ENCODE measurements around the gene TDRD1. TPM values are rescaled to one million over a fixed set of nuclear protein-coding genes. Genes with fewer than 3 reads are reported as not detected.

The TDRD1 gene
- total RNA-seq, 1 donor, result 0.72 TPM

- no peak overlapping the region for H3K4me3 ChIP-seq (ENCODE audit: insufficient read depth, low read length)
- H3K79me2 ChIP-seq (ENCODE audit: insufficient read depth, low read length), result no peaks in the 10 kb centered on the region
- H3K4me2 ChIP-seq (ENCODE audit: insufficient read depth, low read length), result no peak overlapping the region
- H4K20me1 ChIP-seq (ENCODE audit: insufficient read depth, low read length), result no peaks in the 10 kb centered on the region
- DNase-seq (ENCODE audit: insufficient read length, low spot score, missing footprints), result no peak
- no peaks in the 10 kb centered on the region for H3K36me3 ChIP-seq (ENCODE audit: insufficient read depth, low read length)
- TF ChIP-seq CTCF (IDR thresholded peaks at IDR 0.05; ENCODE audit: extremely low read depth, low read depth, low read length), result no peak
- peaks cover 18% of the 10 kb centered on the region for H3K27me3 ChIP-seq (ENCODE audit: insufficient read depth, low read length)
- H3K27ac ChIP-seq (ENCODE audit: low read depth, low read length), result no peak overlapping the region
- H2AFZ ChIP-seq (ENCODE audit: low read length), result no peak overlapping the region
- H3K4me1 ChIP-seq (ENCODE audit: insufficient read depth, low read length), result no peaks in the 10 kb centered on the region
- H3K9me3 ChIP-seq (ENCODE audit: low read depth, low read length), result no peaks in the 10 kb centered on the region
Measured at GRCh38 chr10:114279901-114280644, 100.9 kb downstream of the TDRD1 start.

- TF ChIP-seq CTCF (IDR thresholded peaks at IDR 0.05; ENCODE audit: extremely low read depth, low read depth, low read length), result no peak
- H3K36me3 ChIP-seq (ENCODE audit: insufficient read depth, low read length), result no peaks in the 10 kb centered on the region
- DNase-seq (ENCODE audit: insufficient read length, low spot score, missing footprints), result no peak
- H4K20me1 ChIP-seq (ENCODE audit: insufficient read depth, low read length), result no peaks in the 10 kb centered on the region
- no peak overlapping the region for H3K27ac ChIP-seq (ENCODE audit: low read depth, low read length)
- no peak overlapping the region for H3K4me3 ChIP-seq (ENCODE audit: insufficient read depth, low read length)
- no peaks in the 10 kb centered on the region for H3K79me2 ChIP-seq (ENCODE audit: insufficient read depth, low read length)
- H3K9me3 ChIP-seq (ENCODE audit: low read depth, low read length), result no peaks in the 10 kb centered on the region
- H3K4me1 ChIP-seq (ENCODE audit: insufficient read depth, low read length), result no peaks in the 10 kb centered on the region
- no peak overlapping the region for H3K4me2 ChIP-seq (ENCODE audit: insufficient read depth, low read length)
- H3K27me3 ChIP-seq (ENCODE audit: insufficient read depth, low read length), result peaks cover 15% of the 10 kb centered on the region
- H2AFZ ChIP-seq (ENCODE audit: low read length), result no peak overlapping the region
Measured at GRCh38 chr10:114281006-114281405, 101.9 kb downstream of the TDRD1 start.

DNA sequence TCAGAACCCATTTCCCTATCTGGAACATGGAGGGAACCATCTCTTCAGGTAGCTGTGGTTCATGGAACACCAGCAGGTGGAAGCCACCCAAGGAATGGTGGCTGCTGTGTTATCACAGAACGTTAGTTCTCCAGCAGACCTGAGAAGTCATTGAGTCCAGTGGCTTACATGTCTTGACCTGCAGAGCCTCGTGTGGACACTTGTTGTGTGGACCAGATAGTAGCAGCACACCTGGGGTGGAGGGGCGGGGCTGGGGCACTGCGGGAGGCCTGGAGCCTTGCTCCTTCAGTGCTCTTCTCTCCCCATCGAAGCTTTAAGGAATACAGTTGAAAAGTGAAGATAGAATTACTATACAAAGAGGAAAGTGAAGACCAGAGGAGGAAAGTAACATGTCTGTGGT lies 102.3 kb downstream of the TDRD1 start:
- H3K36me3 ChIP-seq (ENCODE audit: insufficient read depth, low read length), result no peaks in the 10 kb centered on the region
- no peaks in the 10 kb centered on the region for H4K20me1 ChIP-seq (ENCODE audit: insufficient read depth, low read length)
- peaks cover 15% of the 10 kb centered on the region for H3K27me3 ChIP-seq (ENCODE audit: insufficient read depth, low read length)
- H3K4me2 ChIP-seq (ENCODE audit: insufficient read depth, low read length), result no peak overlapping the region
- no peak overlapping the region for H3K27ac ChIP-seq (ENCODE audit: low read depth, low read length)
- no peak for TF ChIP-seq CTCF (IDR thresholded peaks at IDR 0.05; ENCODE audit: extremely low read depth, low read depth, low read length)
- no peak overlapping the region for H2AFZ ChIP-seq (ENCODE audit: low read length)
- no peaks in the 10 kb centered on the region for H3K4me1 ChIP-seq (ENCODE audit: insufficient read depth, low read length)
- DNase-seq (ENCODE audit: insufficient read length, low spot score, missing footprints), result no peak
- H3K79me2 ChIP-seq (ENCODE audit: insufficient read depth, low read length), result no peaks in the 10 kb centered on the region
- H3K4me3 ChIP-seq (ENCODE audit: insufficient read depth, low read length), result no peak overlapping the region
- H3K9me3 ChIP-seq (ENCODE audit: low read depth, low read length), result no peaks in the 10 kb centered on the region

Small RNA genes within 50 kb of the gene (small RNA-seq; reads per million reads assigned to genes)
- gene RF02277, result not detected

Other genes with a start within 250 kb of the TDRD1 start
- not detected in 2 replicates for gene ADRB1, start 135.5 kb upstream of the TDRD1 start, total RNA-seq
- 17.0 and 18.0 TPM in 2 replicates for gene CCDC186, start 5.2 kb upstream of the TDRD1 start, total RNA-seq
- gene VWA2, start 59.9 kb downstream of the TDRD1 start, total RNA-seq, result under 0.01 TPM in 1 of 2 replicates, not detected in the other
- 0.36 TPM in 1 of 2 replicates, not detected in the other for gene AFAP1L2, start 225.1 kb downstream of the TDRD1 start, total RNA-seq